HG03060 (cell line): ENCODE data around the gene C1orf35.
A peak's percentile ranks its signal among the peaks of the same experiment; 100 is the strongest.

ENCODE experiments used
- ATAC-seq: cut with Tn5 transposase; IDR thresholded peaks from one replicate; pipeline ENCODE4 v1.9.1; 2021; ENCODE audit warnings: low read depth, moderate number of reproducible peaks; ENCODE audit not compliant: unreplicated experiment

C1orf35 gene

GRCh38 chr1:228102791-228103620, at the start of gene C1orf35:
TSS of gene C1orf35 (minus strand) at chr1:228103325. CDS start at chr1:228103227, 98 bp downstream.
- peak; percentile 47 for ATAC-seq

GRCh38 chr1:228152918-228153258, 49.8 kb upstream of the C1orf35 start:
- ATAC-seq: no peak

GRCh38 chr1:228152097-228152917, 49.2 kb upstream of the C1orf35 start:
- ATAC-seq: no peak

- ATAC-seq: no peak
Observed at GRCh38 chr1:228151180-228151925, 48.2 kb upstream of the C1orf35 start.

- ATAC-seq: no peak
Observed at GRCh38 chr1:228150461-228151179, 47.5 kb upstream of the C1orf35 start.

- ATAC-seq: no peak
Observed at GRCh38 chr1:228150120-228150460, 47.0 kb upstream of the C1orf35 start.

GRCh38 chr1:228149406-228150119, 46.4 kb upstream of the C1orf35 start, which contains the start of gene GJC2:
TSS of gene GJC2 (plus strand) at chr1:228149930. CDS start at chr1:228157759, 7,829 bp downstream.
- ATAC-seq: no peak

GRCh38 chr1:228148935-228149405, 45.8 kb upstream of the C1orf35 start:
- no peak for ATAC-seq

GRCh38 chr1:228148196-228148861, 45.2 kb upstream of the C1orf35 start:
- ATAC-seq: no peak

- no peak for ATAC-seq
Observed at GRCh38 chr1:228147768-228148167, 44.6 kb upstream of the C1orf35 start.

GRCh38 chr1:228147151-228147693, 44.1 kb upstream of the C1orf35 start:
- ATAC-seq: no peak

GRCh38 chr1:228146417-228147150, 43.5 kb upstream of the C1orf35 start:
- ATAC-seq: no peak

GRCh38 chr1:228145463-228146416, 42.6 kb upstream of the C1orf35 start:
- ATAC-seq: no peak

GRCh38 chr1:228144993-228145343, 41.8 kb upstream of the C1orf35 start:
- ATAC-seq: no peak

- ATAC-seq: no peak
Observed at GRCh38 chr1:228144193-228144992, 41.3 kb upstream of the C1orf35 start.

- ATAC-seq: no peak
Observed at GRCh38 chr1:228143480-228144192, 40.5 kb upstream of the C1orf35 start.
